Measurements from ENCODE around the gene PSMD9. TPM values are rescaled to one million over a fixed set of nuclear protein-coding genes. Genes with fewer than 3 reads are reported as not detected.

Gene PSMD9
- total and polyA plus RNA-seq, 2 experiments from 2014 or later: 32.7 to 36.3 TPM

DNA sequence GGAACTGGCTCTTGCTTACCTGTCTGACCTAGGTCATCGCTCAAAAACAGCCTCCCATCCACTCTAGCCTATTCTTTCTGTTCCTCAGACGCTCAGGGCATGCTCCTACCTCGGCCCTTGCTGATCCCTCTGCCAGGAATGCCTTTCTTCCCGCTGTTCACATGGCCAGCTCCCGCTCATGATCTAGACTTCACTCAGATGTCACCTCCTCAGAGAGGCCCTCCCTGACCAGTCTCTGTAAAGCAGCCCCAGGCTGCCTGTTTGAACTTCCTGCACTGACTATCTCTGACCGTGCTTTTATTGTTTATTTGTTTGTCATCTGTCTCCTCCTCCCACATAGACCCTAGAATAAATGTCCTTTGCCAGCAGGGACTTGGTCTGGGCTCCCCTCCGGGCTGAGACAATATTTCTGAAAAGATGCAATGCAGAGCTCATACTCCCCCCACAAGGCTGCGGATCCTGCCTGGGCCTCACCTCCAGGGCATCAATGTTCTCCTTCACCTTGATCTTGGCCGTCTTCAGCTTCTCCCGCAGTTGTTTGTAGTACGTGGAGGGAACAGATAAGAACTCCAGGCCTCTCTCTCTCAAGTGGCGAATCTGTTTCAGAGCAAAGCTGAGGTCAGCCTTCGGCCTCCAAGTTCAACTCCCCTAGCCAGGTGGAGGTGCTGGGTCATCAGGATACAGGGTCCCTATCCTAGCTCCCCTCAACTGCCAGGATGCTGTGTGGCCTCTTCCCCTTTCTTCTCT, 45.2 kb upstream of the PSMD9 start:
- Histone ChIP-seq H3K4me2 (no peak overlapping the region), H4K20me1 (replicated peaks; ENCODE audit: insufficient read depth) (no peaks in the 10 kb centered on the region), H3F3A (replicated peaks; ENCODE audit: low read depth) (peaks cover 7% of the 10 kb centered on the region; the same call in 1 of the 2 replicates), H3K79me2 (replicated peaks; ENCODE audit: insufficient read depth) (no peaks in the 10 kb centered on the region), H3K4me1 (ENCODE audit: insufficient read depth) (peaks cover 9% of the 10 kb centered on the region; the same call in 1 of the 2 replicates), H3K4me3 (no peak overlapping the region), H3K27ac (ENCODE audit: low read depth) (no peak overlapping the region), H3K9me2 (ENCODE audit: insufficient read depth) (no peaks in the 10 kb centered on the region), H3K27me3 (ENCODE audit: insufficient read depth) (no peaks in the 10 kb centered on the region), H3K36me3 (ENCODE audit: insufficient read depth) (no peaks in the 10 kb centered on the region), H2AFZ (no peak overlapping the region)
- Mint-ChIP-seq H3K9me3 (peaks cover 2% of the 10 kb centered on the region; the same call in 1 of the 3 replicates), H3K4me3 (no peak overlapping the region), H3K36me3 (ENCODE audit: low read depth) (no peaks in the 10 kb centered on the region; the same call in 2 of the 3 replicates), H3K27me3 (ENCODE audit: insufficient read depth, low read depth, poor library complexity) (peaks cover 9% of the 10 kb centered on the region), H3K4me1 (peaks cover 8% of the 10 kb centered on the region; the same call in 1 of the 3 replicates), H3K27ac (no peak overlapping the region)
- DNase-seq (ENCODE audit: low spot score) (no peak), ATAC-seq (no peak)
- TF ChIP-seq, protein P1, sequence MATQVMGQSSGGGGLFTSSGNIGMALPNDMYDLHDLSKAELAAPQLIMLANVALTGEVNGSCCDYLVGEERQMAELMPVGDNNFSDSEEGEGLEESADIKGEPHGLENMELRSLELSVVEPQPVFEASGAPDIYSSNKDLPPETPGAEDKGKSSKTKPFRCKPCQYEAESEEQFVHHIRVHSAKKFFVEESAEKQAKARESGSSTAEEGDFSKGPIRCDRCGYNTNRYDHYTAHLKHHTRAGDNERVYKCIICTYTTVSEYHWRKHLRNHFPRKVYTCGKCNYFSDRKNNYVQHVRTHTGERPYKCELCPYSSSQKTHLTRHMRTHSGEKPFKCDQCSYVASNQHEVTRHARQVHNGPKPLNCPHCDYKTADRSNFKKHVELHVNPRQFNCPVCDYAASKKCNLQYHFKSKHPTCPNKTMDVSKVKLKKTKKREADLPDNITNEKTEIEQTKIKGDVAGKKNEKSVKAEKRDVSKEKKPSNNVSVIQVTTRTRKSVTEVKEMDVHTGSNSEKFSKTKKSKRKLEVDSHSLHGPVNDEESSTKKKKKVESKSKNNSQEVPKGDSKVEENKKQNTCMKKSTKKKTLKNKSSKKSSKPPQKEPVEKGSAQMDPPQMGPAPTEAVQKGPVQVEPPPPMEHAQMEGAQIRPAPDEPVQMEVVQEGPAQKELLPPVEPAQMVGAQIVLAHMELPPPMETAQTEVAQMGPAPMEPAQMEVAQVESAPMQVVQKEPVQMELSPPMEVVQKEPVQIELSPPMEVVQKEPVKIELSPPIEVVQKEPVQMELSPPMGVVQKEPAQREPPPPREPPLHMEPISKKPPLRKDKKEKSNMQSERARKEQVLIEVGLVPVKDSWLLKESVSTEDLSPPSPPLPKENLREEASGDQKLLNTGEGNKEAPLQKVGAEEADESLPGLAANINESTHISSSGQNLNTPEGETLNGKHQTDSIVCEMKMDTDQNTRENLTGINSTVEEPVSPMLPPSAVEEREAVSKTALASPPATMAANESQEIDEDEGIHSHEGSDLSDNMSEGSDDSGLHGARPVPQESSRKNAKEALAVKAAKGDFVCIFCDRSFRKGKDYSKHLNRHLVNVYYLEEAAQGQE (IDR thresholded peaks at IDR 0.05; ENCODE audit: unreplicated experiment): no peak
- TF ChIP-seq, protein P2, sequence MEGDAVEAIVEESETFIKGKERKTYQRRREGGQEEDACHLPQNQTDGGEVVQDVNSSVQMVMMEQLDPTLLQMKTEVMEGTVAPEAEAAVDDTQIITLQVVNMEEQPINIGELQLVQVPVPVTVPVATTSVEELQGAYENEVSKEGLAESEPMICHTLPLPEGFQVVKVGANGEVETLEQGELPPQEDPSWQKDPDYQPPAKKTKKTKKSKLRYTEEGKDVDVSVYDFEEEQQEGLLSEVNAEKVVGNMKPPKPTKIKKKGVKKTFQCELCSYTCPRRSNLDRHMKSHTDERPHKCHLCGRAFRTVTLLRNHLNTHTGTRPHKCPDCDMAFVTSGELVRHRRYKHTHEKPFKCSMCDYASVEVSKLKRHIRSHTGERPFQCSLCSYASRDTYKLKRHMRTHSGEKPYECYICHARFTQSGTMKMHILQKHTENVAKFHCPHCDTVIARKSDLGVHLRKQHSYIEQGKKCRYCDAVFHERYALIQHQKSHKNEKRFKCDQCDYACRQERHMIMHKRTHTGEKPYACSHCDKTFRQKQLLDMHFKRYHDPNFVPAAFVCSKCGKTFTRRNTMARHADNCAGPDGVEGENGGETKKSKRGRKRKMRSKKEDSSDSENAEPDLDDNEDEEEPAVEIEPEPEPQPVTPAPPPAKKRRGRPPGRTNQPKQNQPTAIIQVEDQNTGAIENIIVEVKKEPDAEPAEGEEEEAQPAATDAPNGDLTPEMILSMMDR (conservative IDR thresholded peaks at IDR 0.05; ENCODE audit: low read depth in 2 of 2): no peak
- TF ChIP-seq ZNF331 (CRISPR knock-in tag; IDR thresholded peaks at IDR 0.05; ENCODE audit: low read depth) (no peak), POLR2AphosphoS5 (IDR thresholded peaks at IDR 0.05; ENCODE audit: low read depth) (no peak), EZH2phosphoT487 (IDR thresholded peaks at IDR 0.05; ENCODE audit: unreplicated experiment) (no peak), ZNF114 (CRISPR knock-in tag; IDR thresholded peaks at IDR 0.05) (no peak), JUNB (IDR thresholded peaks at IDR 0.05; ENCODE audit: unreplicated experiment) (no peak), STAT1 (IDR thresholded peaks at IDR 0.05; ENCODE audit: unreplicated experiment) (no peak), NANOG (IDR thresholded peaks at IDR 0.05; ENCODE audit: borderline replicate concordance) (no peak), CREB1 (CRISPR knock-in tag; IDR thresholded peaks at IDR 0.05; ENCODE audit: low read depth) (no peak)
- TF ChIP-seq, protein P3, sequence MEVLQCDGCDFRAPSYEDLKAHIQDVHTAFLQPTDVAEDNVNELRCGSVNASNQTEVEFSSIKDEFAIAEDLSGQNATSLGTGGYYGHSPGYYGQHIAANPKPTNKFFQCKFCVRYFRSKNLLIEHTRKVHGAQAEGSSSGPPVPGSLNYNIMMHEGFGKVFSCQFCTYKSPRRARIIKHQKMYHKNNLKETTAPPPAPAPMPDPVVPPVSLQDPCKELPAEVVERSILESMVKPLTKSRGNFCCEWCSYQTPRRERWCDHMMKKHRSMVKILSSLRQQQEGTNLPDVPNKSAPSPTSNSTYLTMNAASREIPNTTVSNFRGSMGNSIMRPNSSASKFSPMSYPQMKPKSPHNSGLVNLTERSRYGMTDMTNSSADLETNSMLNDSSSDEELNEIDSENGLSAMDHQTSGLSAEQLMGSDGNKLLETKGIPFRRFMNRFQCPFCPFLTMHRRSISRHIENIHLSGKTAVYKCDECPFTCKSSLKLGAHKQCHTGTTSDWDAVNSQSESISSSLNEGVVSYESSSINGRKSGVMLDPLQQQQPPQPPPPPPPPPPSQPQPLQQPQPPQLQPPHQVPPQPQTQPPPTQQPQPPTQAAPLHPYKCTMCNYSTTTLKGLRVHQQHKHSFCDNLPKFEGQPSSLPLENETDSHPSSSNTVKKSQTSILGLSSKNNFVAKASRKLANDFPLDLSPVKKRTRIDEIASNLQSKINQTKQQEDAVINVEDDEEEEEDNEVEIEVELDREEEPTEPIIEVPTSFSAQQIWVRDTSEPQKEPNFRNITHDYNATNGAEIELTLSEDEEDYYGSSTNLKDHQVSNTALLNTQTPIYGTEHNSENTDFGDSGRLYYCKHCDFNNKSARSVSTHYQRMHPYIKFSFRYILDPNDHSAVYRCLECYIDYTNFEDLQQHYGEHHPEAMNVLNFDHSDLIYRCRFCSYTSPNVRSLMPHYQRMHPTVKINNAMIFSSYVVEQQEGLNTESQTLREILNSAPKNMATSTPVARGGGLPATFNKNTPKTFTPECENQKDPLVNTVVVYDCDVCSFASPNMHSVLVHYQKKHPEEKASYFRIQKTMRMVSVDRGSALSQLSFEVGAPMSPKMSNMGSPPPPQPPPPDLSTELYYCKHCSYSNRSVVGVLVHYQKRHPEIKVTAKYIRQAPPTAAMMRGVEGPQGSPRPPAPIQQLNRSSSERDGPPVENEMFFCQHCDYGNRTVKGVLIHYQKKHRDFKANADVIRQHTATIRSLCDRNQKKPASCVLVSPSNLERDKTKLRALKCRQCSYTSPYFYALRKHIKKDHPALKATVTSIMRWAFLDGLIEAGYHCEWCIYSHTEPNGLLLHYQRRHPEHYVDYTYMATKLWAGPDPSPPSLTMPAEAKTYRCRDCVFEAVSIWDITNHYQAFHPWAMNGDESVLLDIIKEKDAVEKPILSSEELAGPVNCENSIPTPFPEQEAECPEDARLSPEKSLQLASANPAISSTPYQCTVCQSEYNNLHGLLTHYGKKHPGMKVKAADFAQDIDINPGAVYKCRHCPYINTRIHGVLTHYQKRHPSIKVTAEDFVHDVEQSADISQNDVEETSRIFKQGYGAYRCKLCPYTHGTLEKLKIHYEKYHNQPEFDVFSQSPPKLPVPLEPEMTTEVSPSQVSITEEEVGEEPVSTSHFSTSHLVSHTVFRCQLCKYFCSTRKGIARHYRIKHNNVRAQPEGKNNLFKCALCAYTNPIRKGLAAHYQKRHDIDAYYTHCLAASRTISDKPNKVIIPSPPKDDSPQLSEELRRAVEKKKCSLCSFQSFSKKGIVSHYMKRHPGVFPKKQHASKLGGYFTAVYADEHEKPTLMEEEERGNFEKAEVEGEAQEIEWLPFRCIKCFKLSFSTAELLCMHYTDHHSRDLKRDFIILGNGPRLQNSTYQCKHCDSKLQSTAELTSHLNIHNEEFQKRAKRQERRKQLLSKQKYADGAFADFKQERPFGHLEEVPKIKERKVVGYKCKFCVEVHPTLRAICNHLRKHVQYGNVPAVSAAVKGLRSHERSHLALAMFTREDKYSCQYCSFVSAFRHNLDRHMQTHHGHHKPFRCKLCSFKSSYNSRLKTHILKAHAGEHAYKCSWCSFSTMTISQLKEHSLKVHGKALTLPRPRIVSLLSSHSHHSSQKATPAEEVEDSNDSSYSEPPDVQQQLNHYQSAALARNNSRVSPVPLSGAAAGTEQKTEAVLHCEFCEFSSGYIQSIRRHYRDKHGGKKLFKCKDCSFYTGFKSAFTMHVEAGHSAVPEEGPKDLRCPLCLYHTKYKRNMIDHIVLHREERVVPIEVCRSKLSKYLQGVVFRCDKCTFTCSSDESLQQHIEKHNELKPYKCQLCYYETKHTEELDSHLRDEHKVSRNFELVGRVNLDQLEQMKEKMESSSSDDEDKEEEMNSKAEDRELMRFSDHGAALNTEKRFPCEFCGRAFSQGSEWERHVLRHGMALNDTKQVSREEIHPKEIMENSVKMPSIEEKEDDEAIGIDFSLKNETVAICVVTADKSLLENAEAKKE (CRISPR knock-in tag; IDR thresholded peaks at IDR 0.05): no peak

All from GM23338 (cell line).